SK-N-SH (cell line): Measurements from ENCODE around the gene GRAP. TPM values are rescaled to one million over a fixed set of nuclear protein-coding genes. Genes with fewer than 3 reads are reported as not detected.

ENCODE experiments used
- CTCF ChIA-PET: fragments of 300-600, 350-600 bp; formaldehyde crosslinking; extraction: SDS; loops from one replicate; lab custom pipeline; 2021; lab: Yijun Ruan, JAX
- POLR2A ChIA-PET: fragments of 350-600 bp; sonication (Branson Sonifier 250); formaldehyde crosslinking; extraction: SDS; loops from one replicate; lab custom pipeline; 2020; ENCODE audit warnings: antibody characterized with exemption, inconsistent platforms; lab: Yijun Ruan, JAX
- DNase-seq: peaks from one replicate; pipeline ENCODE4 v3.0.0; 2012
- H2AFZ ChIP-seq: fragments of 200-600 bp; sonication (generic); 2 replicates; pipeline ENCODE4 v1.8.1; 2016; ENCODE audit warnings: antibody characterized with exemption, mild to moderate bottlenecking, low read depth
- H3F3A ChIP-seq: fragments of 200-600 bp; sonication (generic); replicated peaks from 2 replicates; pipeline ENCODE3; 2016; ENCODE audit warnings: antibody characterized with exemption, mild to moderate bottlenecking; ENCODE audit not compliant: insufficient read depth
- H3K27ac ChIP-seq, 2 experiments: fragments of 200-500 bp in 1 of 2; fragments of 200-600 bp in 1 of 2; sonication (Bioruptor generic) in 1 of 2; sonication (generic), shearing (Covaris generic) in 1 of 2; 2 replicates each; pipeline versions ENCODE4 v1.5.1 to v1.6.1; 2014 to 2016; ENCODE audit warnings: low read depth in 2 of 2, inconsistent platforms in 1 of 2, low read length in 1 of 2, mild to moderate bottlenecking in 1 of 2, mixed read lengths in 1 of 2
- H3K27me3 ChIP-seq: fragments of 200-600 bp; sonication (generic), shearing (Covaris generic); 2 replicates; pipeline ENCODE4 v1.6.1; 2016; ENCODE audit warnings: mixed run types; ENCODE audit not compliant: insufficient read depth
- H3K36me3 ChIP-seq, 2 experiments: fragments of 200-500 bp in 1 of 2; fragments of 200-600 bp in 1 of 2; sonication (Bioruptor generic) in 1 of 2; sonication (generic) in 1 of 2; replicated peaks in 1 of 2; 2 replicates each; pipeline versions ENCODE3 to v1.5.1; 2014 to 2016; ENCODE audit warnings: low read length in 1 of 2, mild to moderate bottlenecking in 1 of 2; ENCODE audit not compliant: insufficient read depth in 2 of 2, control insufficient read depth in 1 of 2
- H3K4me1 ChIP-seq, 2 experiments: fragments of 200-500 bp in 1 of 2; fragments of 200-600 bp in 1 of 2; sonication (Bioruptor generic) in 1 of 2; sonication (generic), shearing (Covaris generic) in 1 of 2; 2 replicates each; pipeline versions ENCODE4 v1.5.1 to v1.6.1; 2014 to 2016; ENCODE audit warnings: low read depth in 1 of 2, low read length in 1 of 2, mixed run types in 1 of 2; ENCODE audit not compliant: insufficient read depth in 2 of 2, control insufficient read depth in 1 of 2
- H3K4me2 ChIP-seq: fragments of 200-600 bp; sonication (generic), shearing (Covaris generic); 2 replicates; pipeline ENCODE4 v1.6.1; 2017; ENCODE audit warnings: mixed run types
- H3K4me3 ChIP-seq, 2 experiments: fragments of 200-500 bp in 1 of 2; fragments of 200-600 bp in 1 of 2; sonication (Bioruptor generic) in 1 of 2; sonication (generic), shearing (Covaris generic) in 1 of 2; 2 replicates each; pipeline versions ENCODE4 v1.5.1 to v1.8.1; 2014 to 2016; ENCODE audit warnings: low read depth in 2 of 2, inconsistent platforms in 1 of 2, low read length in 1 of 2, mild to moderate bottlenecking in 1 of 2, mixed read lengths in 1 of 2, moderate library complexity in 1 of 2
- H3K79me2 ChIP-seq: fragments of 200-600 bp; sonication (generic); 2 replicates; pipeline ENCODE4 v1.8.1; 2017; ENCODE audit warnings: mild to moderate bottlenecking; ENCODE audit not compliant: insufficient read depth
- H3K9ac ChIP-seq: fragments of 200-600 bp; sonication (generic); 2 replicates; pipeline ENCODE4 v1.6.1; 2017; ENCODE audit warnings: mixed run types
- H3K9me2 ChIP-seq: fragments of 200-600 bp; sonication (generic); 2 replicates; pipeline ENCODE4 v1.6.1; 2017; ENCODE audit warnings: mixed run types
- H3K9me3 ChIP-seq: fragments of 200-600 bp; sonication (generic); 2 replicates; pipeline ENCODE4 v1.6.1; 2017; ENCODE audit warnings: mixed run types, mild to moderate bottlenecking, moderate library complexity
- H4K20me1 ChIP-seq: fragments of 200-600 bp; sonication (generic); 2 replicates; pipeline ENCODE4 v1.6.1; 2017; ENCODE audit warnings: mild to moderate bottlenecking, mixed run types; ENCODE audit not compliant: insufficient read depth
- CHD2 ChIP-seq: fragments of 150-350 bp; IDR thresholded peaks from 2 replicates; pipeline ENCODE4 v1.6.1; 2018; ENCODE audit warnings: low read length; ENCODE audit not compliant: partially characterized antibody
- EP300 ChIP-seq, 2 experiments: IDR thresholded peaks; 2 replicates each; pipeline versions ENCODE4 v1.4.0 to v1.6.1; 2012; ENCODE audit warnings: borderline replicate concordance in 1 of 2, low read depth in 1 of 2, low read length in 1 of 2
- FOXJ3 ChIP-seq: sonication (generic); formaldehyde crosslinking; IDR thresholded peaks from 2 replicates; pipeline ENCODE4 v1.5.1; 2020; ENCODE audit warnings: mild to moderate bottlenecking, missing genetic modification reagents
- FOXM1 ChIP-seq: IDR thresholded peaks from 2 replicates; pipeline ENCODE4 v1.4.0; 2012; ENCODE audit warnings: low read depth, mild to moderate bottlenecking
- GATA2 ChIP-seq: sonication (generic); formaldehyde crosslinking; IDR thresholded peaks from 2 replicates; pipeline ENCODE4 v1.5.0; 2020; ENCODE audit warnings: mild to moderate bottlenecking, missing genetic modification reagents
- MEF2A ChIP-seq: IDR thresholded peaks from 2 replicates; pipeline ENCODE4 v1.4.0; 2012; ENCODE audit warnings: low read depth, borderline replicate concordance
- MXI1 ChIP-seq: IDR thresholded peaks from 2 replicates; pipeline ENCODE4 v1.6.1; 2012; ENCODE audit warnings: mild to moderate bottlenecking, low read depth, low read length, improper control_type of control experiment
- NFIC ChIP-seq: IDR thresholded peaks from 2 replicates; pipeline ENCODE4 v1.4.0; 2012; ENCODE audit warnings: borderline replicate concordance
- NRF1 ChIP-seq: IDR thresholded peaks from 2 replicates; pipeline ENCODE4 v1.6.1; 2012; ENCODE audit warnings: low read depth, mild to moderate bottlenecking, low read length
- POLR2AphosphoS5 ChIP-seq: IDR thresholded peaks from 2 replicates; pipeline ENCODE4 v1.6.1; 2012; ENCODE audit warnings: low read depth, low read length
- RAD21 ChIP-seq: IDR thresholded peaks from 2 replicates; pipeline ENCODE4 v1.6.1; 2012; ENCODE audit warnings: mild to moderate bottlenecking, low read length
- RFX5 ChIP-seq: IDR thresholded peaks from 2 replicates; pipeline ENCODE4 v1.6.1; 2012; ENCODE audit warnings: mild to moderate bottlenecking, improper control_type of control experiment, low read length
- SIN3A ChIP-seq: IDR thresholded peaks from 2 replicates; pipeline ENCODE4 v1.6.1; 2012; ENCODE audit warnings: low read depth, mild to moderate bottlenecking, low read length, moderate library complexity, borderline replicate concordance
- SMC3 ChIP-seq: IDR thresholded peaks from 2 replicates; pipeline ENCODE4 v1.6.1; 2012; ENCODE audit warnings: low read depth, low read length, improper control_type of control experiment
- TCF12 ChIP-seq: IDR thresholded peaks from 2 replicates; pipeline ENCODE4 v1.4.0; 2012
- YY1 ChIP-seq: IDR thresholded peaks from 2 replicates; pipeline ENCODE4 v1.4.0; 2012; ENCODE audit warnings: low read depth, mild to moderate bottlenecking
- WGBS: methylation state at CpG from one replicate; pipeline ENCODE4 v1.1.6; 2017; ENCODE audit warnings: low lambda C conversion rate; 5-methylcytosine and 5-hydroxymethylcytosine counted together
- polyA plus RNA-seq, 3 experiments: library from polyadenylated mRNA; depleted of rRNA; stranded (reverse); fragments of >200 nt; gene quantifications; 2 replicates each; pipeline ENCODE4 v1.2.3, GENCODE V29; 2012
- TF ChIP-seq, protein P1 (sequence below): fragments of 200-600 bp; sonication (generic); IDR thresholded peaks from 2 replicates; pipeline ENCODE4 v1.6.1; 2017; ENCODE audit warnings: antibody characterized with exemption, mild to moderate bottlenecking, moderate library complexity
- TF ChIP-seq, protein P2 (sequence below): IDR thresholded peaks from 2 replicates; pipeline ENCODE4; 2012
- TF ChIP-seq, protein P3 (sequence below): fragments of 150-350 bp; IDR thresholded peaks from 2 replicates; pipeline ENCODE4 v1.6.1; 2017; ENCODE audit warnings: antibody characterized with exemption, low read length, low read depth, borderline replicate concordance

Gene GRAP
- polyA plus RNA-seq, 1 of the 3 experiments (the other 2 are of a cell fraction) = 0.02 TPM

DNA sequence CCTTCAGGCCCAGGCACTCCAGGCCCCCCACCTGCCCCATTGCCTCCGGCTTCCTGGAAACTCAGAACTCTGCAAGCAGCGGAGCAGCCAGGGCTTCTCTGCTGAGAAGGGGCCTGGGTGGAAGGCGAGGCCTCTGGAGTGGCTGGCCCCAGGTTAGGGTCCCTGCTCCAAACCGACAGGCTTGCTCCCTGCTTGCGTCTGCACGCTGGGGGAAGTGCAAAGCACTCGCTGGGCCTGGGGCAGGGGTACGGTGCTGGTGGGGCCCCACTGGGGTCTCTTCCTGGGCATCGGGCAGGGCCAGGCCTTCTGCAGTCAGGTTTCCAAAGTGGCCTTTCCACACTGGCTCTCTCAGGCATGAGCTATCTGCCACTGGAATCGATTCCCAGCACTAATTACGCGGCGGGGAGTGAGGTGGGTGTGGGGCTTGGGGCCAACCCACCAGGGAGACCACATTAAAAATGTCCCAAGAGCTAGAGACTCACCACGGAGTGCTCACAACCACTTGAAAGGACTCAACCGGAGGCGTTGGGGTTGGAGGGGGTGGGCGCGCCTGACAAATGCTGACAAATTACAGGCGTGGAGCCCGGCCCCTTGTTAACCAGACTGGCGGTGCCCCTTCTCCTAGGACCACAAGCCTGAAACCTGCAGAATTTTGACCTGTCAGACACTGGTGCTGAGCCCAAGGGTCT is 60.1 kb downstream of the GRAP start:
- no peak overlapping the region for H2AFZ ChIP-seq
- no peaks in the 10 kb centered on the region for H4K20me1 ChIP-seq
- no peak overlapping the region for H3K4me3 ChIP-seq
- H3K79me2 ChIP-seq = peaks cover 7% of the 10 kb centered on the region; the same call in 1 of the 2 replicates
- no peak for TF ChIP-seq GATA2 (CRISPR knock-in tag)
- TF ChIP-seq, protein P1, sequence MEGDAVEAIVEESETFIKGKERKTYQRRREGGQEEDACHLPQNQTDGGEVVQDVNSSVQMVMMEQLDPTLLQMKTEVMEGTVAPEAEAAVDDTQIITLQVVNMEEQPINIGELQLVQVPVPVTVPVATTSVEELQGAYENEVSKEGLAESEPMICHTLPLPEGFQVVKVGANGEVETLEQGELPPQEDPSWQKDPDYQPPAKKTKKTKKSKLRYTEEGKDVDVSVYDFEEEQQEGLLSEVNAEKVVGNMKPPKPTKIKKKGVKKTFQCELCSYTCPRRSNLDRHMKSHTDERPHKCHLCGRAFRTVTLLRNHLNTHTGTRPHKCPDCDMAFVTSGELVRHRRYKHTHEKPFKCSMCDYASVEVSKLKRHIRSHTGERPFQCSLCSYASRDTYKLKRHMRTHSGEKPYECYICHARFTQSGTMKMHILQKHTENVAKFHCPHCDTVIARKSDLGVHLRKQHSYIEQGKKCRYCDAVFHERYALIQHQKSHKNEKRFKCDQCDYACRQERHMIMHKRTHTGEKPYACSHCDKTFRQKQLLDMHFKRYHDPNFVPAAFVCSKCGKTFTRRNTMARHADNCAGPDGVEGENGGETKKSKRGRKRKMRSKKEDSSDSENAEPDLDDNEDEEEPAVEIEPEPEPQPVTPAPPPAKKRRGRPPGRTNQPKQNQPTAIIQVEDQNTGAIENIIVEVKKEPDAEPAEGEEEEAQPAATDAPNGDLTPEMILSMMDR = no peak
- no peak for TF ChIP-seq NFIC
- TF ChIP-seq, protein P2, sequence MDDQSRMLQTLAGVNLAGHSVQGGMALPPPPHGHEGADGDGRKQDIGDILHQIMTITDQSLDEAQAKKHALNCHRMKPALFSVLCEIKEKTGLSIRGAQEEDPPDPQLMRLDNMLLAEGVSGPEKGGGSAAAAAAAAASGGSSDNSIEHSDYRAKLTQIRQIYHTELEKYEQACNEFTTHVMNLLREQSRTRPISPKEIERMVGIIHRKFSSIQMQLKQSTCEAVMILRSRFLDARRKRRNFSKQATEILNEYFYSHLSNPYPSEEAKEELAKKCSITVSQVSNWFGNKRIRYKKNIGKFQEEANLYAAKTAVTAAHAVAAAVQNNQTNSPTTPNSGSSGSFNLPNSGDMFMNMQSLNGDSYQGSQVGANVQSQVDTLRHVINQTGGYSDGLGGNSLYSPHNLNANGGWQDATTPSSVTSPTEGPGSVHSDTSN = no peak
- TF ChIP-seq FOXJ3 (CRISPR knock-in tag) = no peak
- no peak for TF ChIP-seq CHD2
- no peak for TF ChIP-seq SIN3A
- TF ChIP-seq YY1 = no peak
- TF ChIP-seq RAD21 = no peak
- TF ChIP-seq FOXM1 = no peak
- TF ChIP-seq, protein P3, sequence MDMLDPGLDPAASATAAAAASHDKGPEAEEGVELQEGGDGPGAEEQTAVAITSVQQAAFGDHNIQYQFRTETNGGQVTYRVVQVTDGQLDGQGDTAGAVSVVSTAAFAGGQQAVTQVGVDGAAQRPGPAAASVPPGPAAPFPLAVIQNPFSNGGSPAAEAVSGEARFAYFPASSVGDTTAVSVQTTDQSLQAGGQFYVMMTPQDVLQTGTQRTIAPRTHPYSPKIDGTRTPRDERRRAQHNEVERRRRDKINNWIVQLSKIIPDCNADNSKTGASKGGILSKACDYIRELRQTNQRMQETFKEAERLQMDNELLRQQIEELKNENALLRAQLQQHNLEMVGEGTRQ = no peak
- TF ChIP-seq TCF12 = no peak
- TF ChIP-seq RFX5 = no peak
- no peak for TF ChIP-seq SMC3
- TF ChIP-seq EP300 (IDR thresholded peaks at IDR 0.05; ENCODE audit: borderline replicate concordance in 1 of 2, low read depth in 1 of 2, low read length in 1 of 2) = no peak
- no peak for TF ChIP-seq POLR2AphosphoS5
- no peak for TF ChIP-seq MEF2A
- no peak for TF ChIP-seq NRF1
- TF ChIP-seq MXI1 = no peak
- TF ChIP-seq, all 33 proteins: peak for 0
- POLR2A ChIA-PET = no interaction called here
- DNase-seq = no peak
- Histone ChIP-seq H3K4me2 (no peak overlapping the region), H3K27me3 (no peaks in the 10 kb centered on the region), H3K9ac (no peak overlapping the region), H3K9me2 (no peaks in the 10 kb centered on the region), H3K27ac (no peak overlapping the region), H3K4me1 (peaks cover 0 to 8% of the 10 kb centered on the region in 2 experiments; a peak in 3 of 4 replicates), H3F3A (no peaks in the 10 kb centered on the region), H3K36me3 (peaks cover 0 to 11% of the 10 kb centered on the region in 2 experiments), H3K9me3 (no peaks in the 10 kb centered on the region)
- WGBS = 97% methylated on average over 7 of the region's 21 CpGs
- CTCF ChIA-PET = interaction anchor here (1.3 kb wide), 1 partner anchor 11 kb away, joined by 3 read pairs; no protein-coding TSS in a partner anchor
